OCI-LY7 (cell line): ENCODE data around the gene GRID1. TPM values are rescaled to one million over a fixed set of nuclear protein-coding genes. Genes with fewer than 3 reads are reported as not detected.

ENCODE experiments used
- BruUV-seq: library from RNA; stranded (reverse); fragments of 400-500 nt; replicated peaks from 2 replicates; lab custom pipeline; 2021; lab: Mats Ljungman, UMichigan
- CTCF ChIA-PET: fragments of 300-600 bp; sonication (Branson Sonifier 250); formaldehyde crosslinking; loops from one replicate; lab custom pipeline; 2022; ENCODE audit warnings: antibody characterized with exemption; ENCODE audit not compliant: unreplicated experiment; lab: Charles Lee
- POLR2A ChIA-PET: fragments of 300-600 bp; sonication (Branson Sonifier 250); formaldehyde crosslinking; loops from one replicate; lab custom pipeline; 2022; ENCODE audit warnings: antibody characterized with exemption; lab: Charles Lee
- DNase-seq: peaks from one replicate; pipeline ENCODE4 v3.0.0-alpha.2; 2015; ENCODE audit warnings: low spot score
- H2AFZ ChIP-seq: fragments of 200-600 bp; sonication (generic), shearing (Covaris generic); 2 replicates; pipeline ENCODE4 v1.6.1; 2014; ENCODE audit warnings: mild to moderate bottlenecking, antibody characterized with exemption, low read length, moderate library complexity
- H3K27ac ChIP-seq: fragments of 200-600 bp; sonication (generic); 2 replicates; pipeline ENCODE4 v1.5.1; 2014; ENCODE audit warnings: mixed run types, low read depth, mild to moderate bottlenecking, moderate library complexity, low read length, inconsistent platforms; ENCODE audit not compliant: poor library complexity, severe bottlenecking
- H3K36me3 ChIP-seq: fragments of 200-600 bp; sonication (generic); 2 replicates; pipeline ENCODE4 v1.6.1; 2014; ENCODE audit warnings: mild to moderate bottlenecking, antibody characterized with exemption, low read length, moderate library complexity, mixed read lengths; ENCODE audit not compliant: insufficient read depth
- H3K4me1 ChIP-seq: fragments of 200-600 bp; sonication (generic); 2 replicates; pipeline ENCODE4 v1.5.1; 2014; ENCODE audit warnings: mild to moderate bottlenecking, low read length; ENCODE audit not compliant: insufficient read depth, poor library complexity, severe bottlenecking
- H3K4me2 ChIP-seq: fragments of 200-600 bp; sonication (generic); 2 replicates; pipeline ENCODE4 v1.6.1; 2014; ENCODE audit warnings: mild to moderate bottlenecking, low read length
- H3K4me3 ChIP-seq: fragments of 200-600 bp; sonication (generic); 2 replicates; pipeline ENCODE4 v1.5.1; 2014; ENCODE audit warnings: mild to moderate bottlenecking, low read depth, low read length; ENCODE audit not compliant: poor library complexity, severe bottlenecking
- H3K79me2 ChIP-seq: fragments of 200-600 bp; sonication (generic); 2 replicates; pipeline ENCODE4 v1.6.1; 2016; ENCODE audit warnings: low read depth, mild to moderate bottlenecking, low read length, moderate library complexity, mixed read lengths; ENCODE audit not compliant: insufficient read depth
- H3K9me2 ChIP-seq: fragments of 200-600 bp; sonication (generic); 2 replicates; pipeline ENCODE4 v1.6.1; 2016; ENCODE audit warnings: mild to moderate bottlenecking, low read length, mixed read lengths; ENCODE audit not compliant: insufficient read depth
- H3K9me3 ChIP-seq: fragments of 200-600 bp; sonication (generic); 2 replicates; pipeline ENCODE4 v1.6.1; 2014; ENCODE audit warnings: mild to moderate bottlenecking, mixed run types, low read length, mixed read lengths
- H4K20me1 ChIP-seq: fragments of 200-600 bp; sonication (generic); 2 replicates; pipeline ENCODE4 v1.6.1; 2014; ENCODE audit warnings: mild to moderate bottlenecking, antibody characterized with exemption, low read length, moderate library complexity, mixed read lengths; ENCODE audit not compliant: insufficient read depth
- EZH2phosphoT487 ChIP-seq: fragments of 200-600 bp; sonication (generic); IDR thresholded peaks from 2 replicates; pipeline ENCODE4 v1.6.1; 2018; ENCODE audit warnings: low read depth, borderline replicate concordance, mild to moderate bottlenecking, mixed run types, antibody characterized with exemption, low read length, moderate library complexity, mixed read lengths
- intact Hi-C: fragments of 100-400 bp; cut with micrococcal nuclease; formaldehyde crosslinking; loops from one replicate; pipeline ENCODE4 v1.10.0; 2022; ENCODE audit not compliant: unreplicated experiment
- total RNA-seq, 2 experiments: library from RNA; depleted of rRNA in 1 of 2; stranded (reverse); fragments of >200 nt in 1 of 2; shearing (Covaris generic) in 1 of 2; gene quantifications; 2 replicates each; pipeline ENCODE4 v1.2.3, GENCODE V29; 2014 to 2022
- TF ChIP-seq, protein P1 (sequence below): fragments of 200-600 bp; sonication (generic); conservative IDR thresholded peaks from 2 replicates; pipeline ENCODE4 v1.5.1; 2014; ENCODE audit warnings: mild to moderate bottlenecking, antibody characterized with exemption, low read length, moderate library complexity, mixed read lengths

The GRID1 gene
- total RNA-seq, 2 experiments from 2014 or later: 1.6 to 3.7 TPM

DNA sequence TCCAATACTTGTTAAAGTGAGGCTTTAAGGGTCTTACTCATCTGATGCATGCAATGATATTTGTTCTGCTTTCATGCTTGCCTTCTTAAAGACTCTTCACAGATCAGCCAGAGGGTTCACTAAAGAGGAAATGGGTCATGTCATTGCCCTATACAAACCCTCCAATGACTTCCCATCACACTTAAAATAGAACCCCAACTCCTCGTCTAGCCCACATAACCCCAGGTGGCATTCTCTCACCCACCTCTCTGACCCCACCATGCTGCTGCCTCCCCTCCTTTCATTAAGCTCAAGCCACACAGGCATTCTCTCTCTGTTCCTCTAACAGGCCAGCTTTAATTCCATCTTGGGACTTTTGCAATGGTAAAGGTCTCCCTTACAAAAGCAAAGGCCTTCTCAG, 253.6 kb downstream of the GRID1 start:
- peak; percentile 4 for DNase-seq
- CTCF ChIA-PET: no interaction called here
- POLR2A ChIA-PET: interaction anchor here (0.5 to 0.9 kb wide), 2 partner anchors 21 to 660 kb away, joined by 4 to 5 read pairs; no protein-coding TSS in a partner anchor
- no TSS peak for BruUV-seq
- TF ChIP-seq, protein P1, sequence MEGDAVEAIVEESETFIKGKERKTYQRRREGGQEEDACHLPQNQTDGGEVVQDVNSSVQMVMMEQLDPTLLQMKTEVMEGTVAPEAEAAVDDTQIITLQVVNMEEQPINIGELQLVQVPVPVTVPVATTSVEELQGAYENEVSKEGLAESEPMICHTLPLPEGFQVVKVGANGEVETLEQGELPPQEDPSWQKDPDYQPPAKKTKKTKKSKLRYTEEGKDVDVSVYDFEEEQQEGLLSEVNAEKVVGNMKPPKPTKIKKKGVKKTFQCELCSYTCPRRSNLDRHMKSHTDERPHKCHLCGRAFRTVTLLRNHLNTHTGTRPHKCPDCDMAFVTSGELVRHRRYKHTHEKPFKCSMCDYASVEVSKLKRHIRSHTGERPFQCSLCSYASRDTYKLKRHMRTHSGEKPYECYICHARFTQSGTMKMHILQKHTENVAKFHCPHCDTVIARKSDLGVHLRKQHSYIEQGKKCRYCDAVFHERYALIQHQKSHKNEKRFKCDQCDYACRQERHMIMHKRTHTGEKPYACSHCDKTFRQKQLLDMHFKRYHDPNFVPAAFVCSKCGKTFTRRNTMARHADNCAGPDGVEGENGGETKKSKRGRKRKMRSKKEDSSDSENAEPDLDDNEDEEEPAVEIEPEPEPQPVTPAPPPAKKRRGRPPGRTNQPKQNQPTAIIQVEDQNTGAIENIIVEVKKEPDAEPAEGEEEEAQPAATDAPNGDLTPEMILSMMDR: no peak
- TF ChIP-seq EZH2phosphoT487: no peak
- no peak overlapping the region for H3K27ac ChIP-seq
- H2AFZ ChIP-seq: no peak overlapping the region
- H3K4me1 ChIP-seq: peaks cover 4% of the 10 kb centered on the region
- no peaks in the 10 kb centered on the region for H3K9me3 ChIP-seq
- intact Hi-C loops: no loop called here
- no peaks in the 10 kb centered on the region for H4K20me1 ChIP-seq
- H3K79me2 ChIP-seq: no peaks in the 10 kb centered on the region
- no peak overlapping the region for H3K4me2 ChIP-seq
- H3K4me3 ChIP-seq: no peak overlapping the region
- H3K9me2 ChIP-seq: no peaks in the 10 kb centered on the region
- no peaks in the 10 kb centered on the region for H3K36me3 ChIP-seq

DNA sequence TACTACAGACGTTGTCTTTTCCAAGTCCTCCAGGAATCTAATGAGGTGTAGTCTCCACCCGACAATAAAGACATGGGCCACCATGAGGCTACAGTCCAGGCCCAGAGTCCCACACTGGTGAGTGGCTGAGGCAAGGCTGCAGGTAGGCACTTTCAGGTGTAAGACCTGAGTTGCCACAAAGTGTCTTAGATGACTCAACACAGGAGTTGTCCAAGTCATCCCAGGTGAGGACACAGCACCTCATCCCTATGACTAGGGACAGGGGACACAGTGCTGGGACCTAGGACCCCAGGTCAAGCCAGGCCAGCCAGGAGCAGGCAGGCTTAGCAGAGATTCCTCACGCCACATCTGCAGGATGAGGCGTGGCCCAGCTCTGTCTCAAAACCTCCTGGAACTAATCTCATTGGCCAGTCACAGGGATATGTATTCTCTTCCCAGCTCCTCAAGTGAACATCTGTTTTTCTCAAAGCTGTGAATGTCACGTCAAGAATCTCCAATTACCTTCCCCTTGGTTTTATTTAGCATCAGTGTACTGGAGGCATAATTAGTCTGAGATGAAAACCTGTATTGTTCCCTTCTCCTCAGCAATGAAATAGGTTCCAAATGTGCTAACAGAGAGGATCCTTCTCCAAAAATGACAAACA, 254.6 kb downstream of the GRID1 start:
- no peak overlapping the region for H3K4me3 ChIP-seq
- H2AFZ ChIP-seq: no peak overlapping the region
- H3K9me3 ChIP-seq: no peaks in the 10 kb centered on the region
- no TSS peak for BruUV-seq
- no peak overlapping the region for H3K4me2 ChIP-seq
- H3K79me2 ChIP-seq: no peaks in the 10 kb centered on the region
- peaks cover 4% of the 10 kb centered on the region for H3K4me1 ChIP-seq
- no peaks in the 10 kb centered on the region for H4K20me1 ChIP-seq
- DNase-seq: no peak
- H3K9me2 ChIP-seq: no peaks in the 10 kb centered on the region
- ChIA-PET CTCF (no interaction called here), POLR2A (no interaction called here)
- no peak for TF ChIP-seq EZH2phosphoT487
- TF ChIP-seq, protein P1: no peak
- no peak overlapping the region for H3K27ac ChIP-seq
- H3K36me3 ChIP-seq: no peaks in the 10 kb centered on the region
- intact Hi-C loops: no loop called here

DNA sequence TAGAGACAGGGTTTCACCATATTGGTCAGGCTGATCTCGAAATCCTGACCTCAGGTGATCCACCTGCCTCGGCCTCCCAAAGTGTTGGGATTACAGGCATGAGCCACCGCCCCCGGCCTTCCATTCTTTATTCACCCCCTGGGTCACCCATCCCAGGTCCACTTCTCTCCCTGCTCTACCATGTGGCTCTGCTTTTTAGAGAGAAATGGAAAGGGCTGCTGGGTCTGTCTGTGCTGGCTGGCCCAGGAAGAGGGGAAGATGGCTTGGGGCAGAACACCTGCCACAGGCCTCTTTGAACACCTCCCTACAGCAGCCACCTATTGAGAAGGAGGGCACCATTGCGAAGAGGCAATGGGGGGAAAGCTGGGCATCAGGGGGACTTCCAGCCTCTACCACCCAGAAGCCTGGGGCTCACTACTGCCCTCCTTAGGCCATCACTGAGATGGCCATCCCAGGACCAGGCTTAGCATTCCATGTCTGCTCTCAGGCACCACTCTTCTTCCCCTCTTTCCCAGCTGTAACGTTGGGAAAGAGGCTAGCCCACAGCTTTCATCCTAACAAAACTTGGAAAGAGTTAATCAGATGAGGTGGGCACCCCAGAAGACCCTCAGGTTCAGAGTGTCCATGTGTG, 256.3 kb downstream of the GRID1 start:
- Histone ChIP-seq H3K36me3 (no peaks in the 10 kb centered on the region), H4K20me1 (no peaks in the 10 kb centered on the region), H3K4me2 (no peak overlapping the region), H3K79me2 (no peaks in the 10 kb centered on the region), H3K4me1 (peaks cover 4% of the 10 kb centered on the region), H3K27ac (no peak overlapping the region), H3K9me2 (no peaks in the 10 kb centered on the region), H3K4me3 (no peak overlapping the region), H2AFZ (no peak overlapping the region), H3K9me3 (no peaks in the 10 kb centered on the region)
- intact Hi-C loops: no loop called here
- no peak for DNase-seq
- ChIA-PET CTCF (no interaction called here), POLR2A (no interaction called here)
- TF ChIP-seq, protein P1: peak; percentile 54
- no peak for TF ChIP-seq EZH2phosphoT487
- no TSS peak for BruUV-seq
